NCI-H460 (cell line): ENCODE measurements around the gene GRXCR2. TPM values are rescaled to one million over a fixed set of nuclear protein-coding genes. Genes with fewer than 3 reads are reported as not detected.

Source experiments
- total RNA-seq: library from RNA; depleted of rRNA; stranded (reverse); fragments of >200 nt; shearing (Covaris generic); gene quantifications from 2 replicates; pipeline ENCODE4 v1.2.3, GENCODE V29; 2014; rRNA removed

Gene GRXCR2
- total RNA-seq, 1 experiment from 2014 or later, result not detected

Other genes starting within 250 kb of the GRXCR2 start
- gene PRELID2, start 37.7 kb downstream of the GRXCR2 start, total RNA-seq, result 32.1 and 40.0 TPM in 2 replicates
- gene SH3RF2, start 63.6 kb upstream of the GRXCR2 start, total RNA-seq, result 8.4 and 10.6 TPM in 2 replicates
- gene PLAC8L1, start 232.6 kb upstream of the GRXCR2 start, total RNA-seq, result not detected in 2 replicates